Activated T-cell treated with anti-CD3 and anti-CD28 coated beads, Interleukin-2, amount 50 U/mL, for 1 hour (primary cell): ENCODE data around the gene EYA3.
A peak's percentile ranks its signal among the peaks of the same experiment; 100 is the strongest.

ENCODE experiments used
- DNase-seq: peaks from one replicate; pipeline ENCODE4 v3.0.0-alpha.2; 2020

The EYA3 gene

GRCh38 chr1:28070725-28071593, 17.5 kb downstream of the EYA3 start:
- no peak for DNase-seq

GRCh38 chr1:28067523-28068090, 20.8 kb downstream of the EYA3 start:
- DNase-seq = no peak

- DNase-seq = no peak
These were observed 21.8 kb downstream of the EYA3 start for GRCh38 chr1:28066393-28067154.

- no peak for DNase-seq
These were observed 24.3 kb downstream of the EYA3 start for GRCh38 chr1:28064064-28064463.

GRCh38 chr1:28062806-28063205, 25.6 kb downstream of the EYA3 start:
- no peak for DNase-seq

- no peak for DNase-seq
These were observed 29.2 kb downstream of the EYA3 start for GRCh38 chr1:28058971-28059878.

- DNase-seq = no peak
These were observed 30.2 kb downstream of the EYA3 start for GRCh38 chr1:28058168-28058567.

- peak; percentile 33 for DNase-seq
These were observed 32.1 kb downstream of the EYA3 start for GRCh38 chr1:28056129-28056925.

GRCh38 chr1:28050776-28051175, 37.6 kb downstream of the EYA3 start:
- no peak for DNase-seq

- DNase-seq = no peak
These were observed 41.7 kb downstream of the EYA3 start for GRCh38 chr1:28046716-28047115.

GRCh38 chr1:28045777-28046176, 42.6 kb downstream of the EYA3 start:
- no peak for DNase-seq

GRCh38 chr1:28044399-28044798, 44.0 kb downstream of the EYA3 start:
- no peak for DNase-seq

GRCh38 chr1:28039341-28039740, 49.1 kb downstream of the EYA3 start:
- DNase-seq = no peak

GRCh38 chr1:28037946-28038345, 50.5 kb downstream of the EYA3 start:
- DNase-seq = no peak

- no peak for DNase-seq
These were observed 51.2 kb downstream of the EYA3 start for GRCh38 chr1:28037206-28037605.

GRCh38 chr1:28036431-28036830, 52.0 kb downstream of the EYA3 start:
- DNase-seq = no peak

- no peak for DNase-seq
These were observed 53.0 kb downstream of the EYA3 start for GRCh38 chr1:28035420-28035819.

GRCh38 chr1:28032281-28032680, 56.1 kb downstream of the EYA3 start:
- DNase-seq = no peak

GRCh38 chr1:28031173-28031572, 57.2 kb downstream of the EYA3 start:
- DNase-seq = no peak

GRCh38 chr1:28028873-28029654, 59.3 kb downstream of the EYA3 start:
- DNase-seq = no peak

GRCh38 chr1:28027660-28028059, 60.8 kb downstream of the EYA3 start:
- no peak for DNase-seq
